ENCODE measurements around the gene RAP2B.
"Not testable (repeated sequence)": the region's sequence is repeated elsewhere in the genome, so short reads cannot be mapped to it uniquely, and the experiment has no call there.

The RAP2B gene

DNA sequence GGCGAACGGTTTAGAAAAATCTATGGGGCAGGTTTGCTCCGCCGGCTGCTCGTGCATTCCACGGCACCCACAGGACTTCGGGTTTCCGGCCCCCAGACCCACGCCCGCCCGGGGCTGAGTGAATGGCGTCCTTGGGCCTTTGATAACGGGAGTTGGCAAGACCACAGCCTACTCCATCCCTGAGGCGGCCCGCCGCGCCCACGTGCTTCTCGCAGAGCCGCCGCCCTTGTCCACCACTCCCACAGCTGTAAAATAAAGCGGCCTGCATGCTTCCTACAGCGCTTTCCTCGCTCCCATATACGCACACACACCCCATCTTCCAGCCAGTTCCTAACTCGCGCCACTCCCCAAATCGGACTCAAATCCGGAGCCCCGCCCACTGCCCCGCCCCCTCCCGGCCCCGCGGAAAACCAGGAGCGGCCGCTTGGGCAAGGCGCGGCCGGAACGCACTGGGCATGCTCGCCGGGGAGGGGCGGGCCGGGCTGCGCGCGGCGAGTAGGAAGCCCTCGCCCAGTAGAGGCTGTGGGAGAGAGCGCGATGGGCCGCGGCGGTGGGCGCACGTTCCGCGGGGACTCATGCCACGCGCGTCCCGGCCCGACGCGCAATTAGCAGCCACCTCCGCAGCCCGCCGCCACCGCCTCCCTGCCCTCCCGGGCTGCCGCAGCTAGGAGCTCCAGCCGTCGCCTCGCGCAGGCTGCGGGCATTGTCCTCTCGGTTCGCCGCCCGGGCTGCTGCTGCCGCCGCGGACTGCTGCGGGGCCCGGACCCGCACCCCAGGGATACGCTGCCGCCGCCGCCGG lies at the start of gene RAP2B:
TSS of gene RAP2B (plus strand) at position 513 of the 799 bp plus-strand sequence. CDS start 468 bp downstream, outside the sequence.
- DNase-seq (ENCODE audit: low spot score), result peak; percentile 93

- no peak for DNase-seq (ENCODE audit: low spot score)
Measured at GRCh38 chr3:153113541-153113940, 48.5 kb upstream of the RAP2B start.

- not testable (repeated sequence) for DNase-seq (ENCODE audit: low spot score)
Measured at GRCh38 chr3:153114270-153114669, 47.8 kb upstream of the RAP2B start.

DNA sequence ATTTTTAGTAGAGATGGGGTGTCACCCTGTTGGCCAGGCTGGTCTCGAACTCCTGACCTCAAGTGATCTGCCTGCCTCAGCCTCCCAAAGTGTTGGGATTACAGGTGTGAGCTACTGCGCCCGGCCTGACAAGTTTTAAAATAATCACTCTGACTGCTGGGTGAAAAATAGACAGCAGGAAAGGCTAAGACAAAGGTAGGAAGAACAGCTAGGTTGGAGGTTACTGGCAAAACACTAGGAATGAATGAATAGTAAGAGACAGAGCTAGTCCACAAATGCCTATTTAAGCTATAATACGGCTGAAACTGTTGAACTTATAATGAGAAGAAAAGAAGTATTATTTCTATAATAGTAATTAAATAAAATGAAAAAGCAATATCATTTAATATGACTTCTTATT lies 46.7 kb upstream of the RAP2B start:
- DNase-seq (ENCODE audit: low spot score), result no peak

GRCh38 chr3:153127788-153128187 lies 34.2 kb upstream of the RAP2B start:
- DNase-seq (ENCODE audit: low spot score), result no peak

DNA sequence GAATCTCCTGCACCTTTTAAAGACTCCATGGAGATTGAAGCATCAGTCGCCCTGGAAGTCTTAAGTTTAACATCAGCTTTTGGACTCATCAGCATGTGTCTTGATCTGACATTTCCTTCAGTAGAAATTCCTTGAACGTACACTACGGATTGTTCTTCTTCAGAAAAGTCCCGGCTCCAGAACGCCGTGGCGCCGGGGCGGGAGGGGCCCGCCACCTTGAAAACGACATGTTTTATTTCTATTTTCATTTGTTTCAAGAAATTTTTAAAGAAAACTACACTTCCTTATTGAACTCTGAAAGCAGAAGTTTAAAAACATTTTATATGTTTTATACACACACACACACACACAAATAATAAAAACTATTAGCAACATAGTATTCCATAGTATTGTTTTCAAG lies 32.6 kb upstream of the RAP2B start:
- no peak for DNase-seq (ENCODE audit: low spot score)

DNA sequence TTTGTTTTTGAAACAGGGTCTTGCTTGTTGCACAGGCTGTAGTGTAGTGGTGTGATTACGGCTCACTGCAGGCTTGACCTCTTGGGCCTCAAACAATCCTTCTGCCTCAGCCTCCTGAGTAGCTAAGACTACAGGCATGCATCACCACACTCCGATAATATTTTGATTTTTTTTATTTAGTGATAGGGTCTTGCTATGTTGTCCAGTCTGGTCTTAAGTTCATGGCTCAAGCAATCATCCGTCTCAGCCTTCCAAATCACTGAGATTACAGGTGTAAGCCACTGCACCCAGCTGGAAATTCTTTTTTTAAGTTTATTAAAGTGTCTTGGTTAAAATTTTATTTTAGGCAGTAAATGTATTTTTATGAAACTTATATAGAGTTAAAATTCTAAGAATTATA lies 32.2 kb upstream of the RAP2B start:
- DNase-seq (ENCODE audit: low spot score), result no peak

DNA sequence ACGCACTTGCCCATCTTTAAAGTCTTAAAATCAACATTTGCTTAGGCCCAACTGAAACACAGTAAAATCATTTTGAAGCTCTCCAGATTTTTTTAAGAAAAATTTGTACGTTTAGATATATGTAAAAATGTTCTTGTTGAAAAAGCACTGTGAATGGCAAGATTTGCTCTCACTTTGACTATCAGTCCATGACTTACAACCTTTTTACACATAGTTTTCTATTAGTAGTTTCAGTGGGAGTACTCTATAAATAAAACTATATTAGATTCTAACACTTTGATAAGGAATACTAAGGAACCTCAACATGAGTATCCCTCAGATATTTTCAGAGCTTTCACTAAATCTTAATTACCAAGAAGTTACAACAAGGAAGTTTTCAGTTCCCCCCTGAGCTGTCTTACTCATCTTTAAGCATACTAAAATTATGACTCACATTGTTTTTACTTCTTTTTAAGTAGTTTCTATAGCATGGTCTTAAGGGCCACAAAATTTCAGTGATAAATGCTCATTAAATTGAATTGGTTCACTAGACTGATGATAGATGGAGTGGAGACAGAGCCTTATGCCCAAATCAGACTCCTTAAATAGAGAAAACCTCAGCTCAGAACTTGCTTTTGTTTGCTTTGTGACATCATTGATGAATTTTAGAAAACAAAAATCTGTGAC lies 31.6 kb upstream of the RAP2B start:
- DNase-seq (ENCODE audit: low spot score), result no peak

DNA sequence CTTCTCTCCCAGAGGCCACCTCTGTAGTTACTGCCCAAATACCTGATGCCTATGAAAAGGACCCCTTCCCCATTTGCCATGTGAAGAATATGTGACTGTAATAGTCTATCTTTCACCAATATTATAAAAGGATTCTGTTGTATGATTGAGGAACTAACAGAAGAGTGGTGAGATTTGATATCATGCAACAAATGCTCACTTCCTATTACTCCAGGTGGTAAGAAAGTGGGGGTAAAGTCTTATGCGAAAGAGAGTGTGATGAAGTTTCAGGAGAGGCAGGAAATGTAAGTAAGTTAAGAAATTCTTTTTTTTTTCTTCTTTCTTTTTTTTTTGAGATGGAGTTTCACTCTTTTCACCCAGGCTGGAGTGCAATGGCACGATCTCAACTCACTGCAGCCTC lies 24.4 kb upstream of the RAP2B start:
- DNase-seq (ENCODE audit: low spot score), result no peak

DNA sequence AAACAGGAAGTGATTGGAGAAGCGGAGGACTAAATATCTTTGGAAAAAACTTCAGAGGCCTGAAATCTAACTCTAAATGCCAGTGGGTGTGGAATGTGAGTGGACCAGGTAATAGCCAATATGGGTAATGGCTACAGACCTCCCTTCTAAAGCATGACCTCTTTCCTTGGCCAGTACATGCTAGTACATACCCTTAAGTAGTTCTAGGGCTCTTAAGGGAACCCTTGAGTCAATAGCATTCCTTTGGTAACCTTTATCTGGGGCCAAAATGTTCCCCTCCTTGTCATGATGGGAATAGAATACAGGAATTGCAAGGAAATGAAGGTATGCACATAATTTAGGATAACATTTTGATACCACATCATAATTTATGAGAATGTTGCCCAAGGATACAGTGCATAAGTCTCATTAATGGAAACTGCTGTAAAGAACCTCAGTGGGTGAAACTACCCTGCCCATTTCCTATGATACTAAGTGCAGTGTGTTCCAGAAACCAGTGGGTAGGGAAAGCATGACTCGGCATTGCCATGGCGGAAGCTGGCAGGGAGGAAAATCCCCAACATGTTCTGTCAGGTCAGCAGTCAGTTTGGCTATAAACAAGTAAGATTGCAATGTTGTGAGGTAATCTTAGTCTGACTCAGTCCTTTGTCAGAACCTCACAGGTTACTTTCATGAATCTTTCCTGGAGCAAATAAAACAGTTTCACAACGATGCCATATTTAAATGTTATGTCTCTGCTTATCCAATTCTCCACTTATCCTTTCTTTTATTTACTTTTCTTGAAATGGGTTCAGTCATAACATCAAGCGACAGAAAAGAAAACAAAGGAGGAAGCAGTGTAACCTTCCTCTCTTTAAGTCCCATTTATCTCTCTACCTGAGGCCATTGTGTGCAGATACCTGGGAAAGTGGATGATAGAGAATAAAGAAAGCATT lies 23.5 kb upstream of the RAP2B start:
- DNase-seq (ENCODE audit: low spot score), result no peak

- DNase-seq (ENCODE audit: low spot score), result no peak
Measured at GRCh38 chr3:153142961-153143360, 19.1 kb upstream of the RAP2B start.

DNA sequence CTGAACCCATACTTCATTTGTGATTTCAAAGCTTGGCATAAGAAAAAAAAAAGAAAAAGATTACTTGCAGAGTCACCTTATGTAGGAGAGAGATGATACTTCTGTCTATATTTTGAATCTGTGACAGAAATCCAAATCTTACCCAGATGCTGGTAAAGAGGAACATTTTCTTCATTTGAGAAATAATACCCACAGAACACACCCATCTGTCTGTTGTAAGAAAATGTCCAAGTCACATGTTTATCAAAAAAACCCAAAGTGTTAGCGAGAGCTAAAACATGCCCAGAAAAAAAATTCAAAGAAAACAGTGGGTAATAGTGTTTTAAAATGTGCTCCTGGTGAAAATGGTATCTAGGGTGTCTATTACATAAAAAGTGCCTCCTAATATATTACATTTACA lies 18.0 kb upstream of the RAP2B start:
- DNase-seq (ENCODE audit: low spot score), result no peak

- DNase-seq (ENCODE audit: low spot score), result no peak
Measured at GRCh38 chr3:153144779-153145178, 17.2 kb upstream of the RAP2B start.

DNA sequence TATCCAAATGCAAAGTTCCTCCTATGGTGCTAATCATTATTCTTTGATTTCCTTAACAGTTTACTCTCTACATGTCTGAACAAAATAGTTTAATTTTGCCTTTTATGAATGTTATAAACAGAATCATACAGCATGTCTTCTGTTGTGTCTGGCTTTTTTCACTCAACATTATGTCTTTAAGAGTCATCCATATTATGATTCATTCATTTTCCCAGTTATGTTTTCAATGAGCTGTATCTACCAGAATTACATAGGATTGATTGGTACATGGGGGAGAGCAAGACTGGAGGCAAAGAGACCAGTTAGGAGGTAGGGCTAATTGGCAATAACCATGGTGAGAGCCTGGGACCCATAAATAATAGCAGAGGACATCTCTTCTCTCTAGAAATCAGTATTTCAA lies 16.6 kb upstream of the RAP2B start:
- no peak for DNase-seq (ENCODE audit: low spot score)

DNA sequence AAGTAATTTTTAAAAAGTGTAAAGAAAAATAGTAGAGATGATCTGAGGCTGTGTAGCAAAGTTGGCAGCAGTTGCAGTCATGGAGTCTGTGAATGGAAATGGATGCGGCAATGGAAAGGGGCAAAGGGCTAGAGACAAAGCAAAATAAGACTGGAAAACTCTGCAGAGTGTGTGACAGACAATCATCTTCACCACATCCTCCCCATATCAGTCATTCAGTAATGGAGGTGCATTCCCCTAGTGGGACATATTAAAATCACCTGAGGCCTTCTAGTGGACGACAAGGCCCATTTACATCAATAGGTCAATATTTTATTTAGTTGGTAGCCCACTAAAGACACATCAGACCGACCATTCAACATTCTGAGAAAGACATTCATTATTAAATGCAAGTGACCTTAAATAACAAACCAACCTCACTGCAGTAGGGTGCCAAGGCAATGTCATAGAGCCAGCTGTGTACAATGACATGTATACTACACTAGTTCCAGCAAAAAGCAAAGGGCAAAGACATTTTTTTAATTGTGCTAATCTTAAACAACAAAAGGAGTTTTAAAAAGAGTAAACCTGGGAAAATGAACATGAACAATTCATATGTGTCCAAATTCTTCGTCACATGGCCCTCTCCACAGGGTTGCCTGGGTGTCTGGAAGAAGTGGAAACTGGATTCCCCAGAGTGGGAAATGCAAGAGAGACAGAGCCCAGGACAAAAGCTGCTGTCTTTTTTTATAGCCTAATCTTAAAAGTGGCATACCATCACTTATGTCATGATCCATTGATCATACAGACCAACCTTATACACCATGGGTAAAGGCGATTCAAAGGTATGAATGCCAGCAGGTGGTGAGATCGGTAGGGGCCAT lies 15.6 kb upstream of the RAP2B start:
- no peak for DNase-seq (ENCODE audit: low spot score)

DNA sequence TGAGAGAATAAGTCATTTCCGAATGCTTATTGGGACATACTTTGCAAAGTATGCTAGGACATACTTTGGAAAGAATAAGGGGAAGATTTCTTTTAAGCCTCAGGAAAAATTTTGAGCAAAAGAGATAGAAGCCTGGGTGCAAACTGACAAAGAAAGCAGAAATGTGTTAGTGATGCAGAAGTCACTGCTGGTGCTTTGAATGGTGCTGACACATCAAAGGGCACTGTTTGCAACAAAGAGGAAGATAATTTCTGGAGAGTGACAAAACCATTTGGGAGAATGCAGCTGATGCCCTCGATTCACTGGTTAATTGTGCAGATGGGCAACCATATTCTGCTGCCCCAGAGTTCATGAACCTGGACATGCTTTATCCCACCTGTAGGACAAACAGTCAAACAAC lies 11.0 kb upstream of the RAP2B start:
- DNase-seq (ENCODE audit: low spot score), result no peak

DNA sequence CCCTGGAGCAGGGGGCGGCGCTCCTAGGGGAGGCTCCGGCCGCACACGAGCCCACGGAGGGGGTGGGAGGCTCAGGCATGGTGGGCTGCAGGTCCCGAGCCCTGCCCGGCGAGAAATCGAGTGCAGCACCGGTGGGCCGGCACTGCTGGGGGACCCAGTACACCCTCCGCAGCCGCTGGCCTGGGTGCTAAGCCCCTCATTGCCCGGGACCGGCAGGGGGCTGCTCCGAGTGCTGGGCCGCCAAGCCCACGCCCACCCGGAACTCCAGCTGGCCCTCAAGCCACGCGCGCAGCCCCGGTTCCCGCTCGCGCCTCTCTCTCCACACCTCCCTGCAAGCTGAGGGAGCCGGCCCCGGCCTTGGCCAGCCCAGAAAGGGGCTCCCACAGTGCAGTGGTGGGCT lies 6.2 kb upstream of the RAP2B start:
- not testable (repeated sequence) for DNase-seq (ENCODE audit: low spot score)

GRCh38 chr3:153158189-153158588 lies 3.8 kb upstream of the RAP2B start:
- no peak for DNase-seq (ENCODE audit: low spot score)

DNA sequence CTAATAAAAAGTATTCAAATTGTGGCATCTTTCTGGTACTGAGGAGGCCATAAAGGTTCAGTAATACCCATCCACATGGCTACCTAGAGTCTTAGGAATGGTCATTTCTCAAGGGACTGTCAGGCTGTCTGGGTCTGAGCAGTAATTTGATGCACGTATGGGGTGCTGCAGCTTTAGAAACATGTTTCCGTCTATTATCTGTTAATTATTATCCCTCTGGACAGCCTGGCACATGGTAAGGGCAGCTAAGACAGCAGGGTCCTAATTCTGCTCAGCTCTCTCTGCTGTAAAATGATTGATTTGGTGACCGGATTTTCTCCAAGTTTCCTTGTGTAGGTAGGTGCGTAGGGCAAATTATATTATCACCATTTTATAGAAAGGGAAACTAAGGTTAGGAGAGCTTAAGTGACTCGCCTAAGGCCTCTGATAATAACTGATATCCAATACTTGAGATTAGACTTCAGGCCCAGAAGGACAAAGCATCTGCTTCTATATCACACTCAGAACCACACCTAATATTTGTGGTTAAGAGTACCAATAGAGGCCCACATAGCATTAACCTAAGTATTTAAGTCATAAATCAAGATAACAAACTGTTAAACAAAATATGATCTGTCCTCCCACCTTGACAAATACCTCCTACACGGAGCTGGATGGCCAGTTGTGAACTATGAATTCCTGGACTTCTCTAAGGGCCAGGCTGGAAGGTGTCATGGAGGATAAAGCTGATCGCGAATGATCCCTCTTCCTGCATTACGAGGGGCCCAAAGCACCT lies 2.9 kb upstream of the RAP2B start:
- DNase-seq (ENCODE audit: low spot score), result no peak

DNA sequence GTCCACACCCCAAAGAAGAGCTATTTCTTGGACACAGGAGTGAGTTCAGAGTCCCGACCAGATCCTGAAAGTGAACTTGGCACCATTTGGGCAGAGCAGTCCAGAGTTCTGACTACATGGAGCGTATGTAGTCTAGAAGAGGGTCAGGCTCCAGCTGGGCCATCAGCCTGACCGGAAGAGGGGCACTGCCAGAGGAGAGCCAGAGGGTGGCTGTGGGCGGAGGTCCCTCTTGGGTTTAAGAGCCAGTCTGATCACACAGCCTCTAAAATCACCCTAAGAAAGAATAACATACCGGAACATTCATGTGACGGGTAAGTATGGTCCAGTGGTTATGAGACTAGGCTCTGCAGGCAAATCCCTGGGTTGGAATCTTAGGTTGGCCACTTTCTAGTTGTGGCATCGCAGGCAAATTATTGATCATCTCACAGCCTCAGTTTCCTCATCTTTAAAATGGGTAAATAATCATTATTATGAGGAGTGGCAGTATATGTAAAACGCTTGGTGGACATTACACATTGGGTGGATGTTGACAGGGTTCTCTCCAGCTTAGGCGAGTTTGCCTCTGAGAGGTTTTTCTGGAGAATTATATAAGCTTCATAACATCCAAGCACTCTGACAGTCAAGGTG lies 2.1 kb upstream of the RAP2B start:
- DNase-seq (ENCODE audit: low spot score), result no peak
